ENCODE data around the gene USO1. TPM values are rescaled to one million over a fixed set of nuclear protein-coding genes. Genes with fewer than 3 reads are reported as not detected.
"Not testable (repeated sequence)": the region's sequence is repeated elsewhere in the genome, so short reads cannot be mapped to it uniquely, and the experiment has no call there.

The USO1 gene
- polyA plus RNA-seq, 1 donor: 78.1 TPM

DNA sequence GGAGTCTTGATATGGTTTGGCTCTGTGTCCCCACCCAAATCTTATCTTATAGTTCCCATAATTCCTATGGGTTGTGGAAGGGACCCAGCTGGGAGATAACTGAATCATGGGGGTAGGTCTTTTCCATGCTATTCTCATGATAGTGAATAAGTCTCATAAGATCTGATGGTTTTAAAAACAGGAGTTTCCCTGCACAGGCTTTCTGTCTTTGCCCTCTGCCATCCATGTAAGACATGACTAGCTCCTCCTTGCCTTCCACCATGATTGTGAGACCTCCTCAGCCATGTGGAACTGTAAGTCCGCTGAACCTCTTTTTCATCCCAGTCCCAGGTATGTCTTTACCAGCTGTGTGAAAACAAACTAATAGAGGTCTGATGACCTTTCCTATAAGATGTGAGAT lies 37.3 kb upstream of the USO1 start:
- not testable (repeated sequence) for H3K36me3 ChIP-seq (ENCODE audit: control insufficient read depth, insufficient read depth, low read length); H3K4me1 ChIP-seq (ENCODE audit: control insufficient read depth, insufficient read depth, low read length); H3K27me3 ChIP-seq (ENCODE audit: control insufficient read depth, insufficient read depth, low read length); H3K9me3 ChIP-seq (ENCODE audit: control insufficient read depth, low read depth, low read length); DNase-seq; H3K4me3 ChIP-seq (ENCODE audit: low read length); H3K27ac ChIP-seq (ENCODE audit: low read length)
- no CpG with 5 or more reads among the region's 1 CpG for WGBS (ENCODE audit: insufficient coverage, low lambda C conversion rate)

DNA sequence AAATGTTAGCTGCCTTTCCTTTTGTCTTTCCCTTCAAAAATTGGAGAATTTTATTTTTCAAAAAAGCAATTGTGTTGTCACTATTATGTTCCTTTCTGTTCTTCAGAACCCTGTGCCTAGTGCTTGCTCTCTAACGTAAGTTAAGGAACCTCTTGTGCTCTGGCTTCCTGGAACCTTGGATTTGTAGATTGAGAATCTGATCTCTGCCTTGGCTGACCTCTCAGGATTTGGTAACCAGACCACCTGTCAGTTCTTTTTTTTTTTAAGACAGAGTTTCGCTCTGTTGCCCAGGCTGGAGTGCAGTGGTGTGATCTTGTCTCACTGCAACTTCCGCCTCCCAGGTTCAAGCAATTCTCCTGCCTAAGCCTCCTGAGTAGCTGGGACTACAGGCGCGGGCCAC lies 32.3 kb upstream of the USO1 start:
- not testable (repeated sequence) for H3K27me3 ChIP-seq (ENCODE audit: control insufficient read depth, insufficient read depth, low read length)
- 100% methylated on average over 1 of the region's 5 CpGs for WGBS (ENCODE audit: insufficient coverage, low lambda C conversion rate)

DNA sequence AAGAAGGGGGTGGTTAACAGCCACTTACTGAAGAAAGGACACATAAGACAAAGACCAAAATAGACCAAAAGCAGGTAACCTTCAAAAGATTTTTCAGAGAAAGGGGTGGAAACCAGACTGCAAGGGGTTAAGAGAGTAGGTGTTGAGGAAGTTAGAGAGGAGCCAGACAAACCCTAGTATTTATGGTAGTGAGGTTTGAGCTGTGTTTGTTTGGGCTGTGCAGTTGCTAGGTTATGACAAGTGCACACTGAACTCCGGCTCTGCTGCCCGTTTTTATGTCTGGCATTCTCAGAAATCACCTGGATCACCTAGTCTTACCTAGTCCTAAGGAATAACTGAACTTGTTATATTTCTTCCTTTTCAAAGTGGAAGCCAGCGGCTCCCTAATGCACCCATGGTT lies 28.3 kb upstream of the USO1 start:
- no CpG with 5 or more reads among the region's 3 CpGs for WGBS (ENCODE audit: insufficient coverage, low lambda C conversion rate)

More for the DNA sequence above, 32.3 kb upstream of the USO1 start:
- peaks cover 15% of the 10 kb centered on the region for H3K4me1 ChIP-seq (ENCODE audit: control insufficient read depth, insufficient read depth, low read length)
- not testable (repeated sequence) for H3K27ac ChIP-seq (ENCODE audit: low read length); H3K4me3 ChIP-seq (ENCODE audit: low read length); H3K36me3 ChIP-seq (ENCODE audit: control insufficient read depth, insufficient read depth, low read length); DNase-seq; H3K9me3 ChIP-seq (ENCODE audit: control insufficient read depth, low read depth, low read length)

DNA sequence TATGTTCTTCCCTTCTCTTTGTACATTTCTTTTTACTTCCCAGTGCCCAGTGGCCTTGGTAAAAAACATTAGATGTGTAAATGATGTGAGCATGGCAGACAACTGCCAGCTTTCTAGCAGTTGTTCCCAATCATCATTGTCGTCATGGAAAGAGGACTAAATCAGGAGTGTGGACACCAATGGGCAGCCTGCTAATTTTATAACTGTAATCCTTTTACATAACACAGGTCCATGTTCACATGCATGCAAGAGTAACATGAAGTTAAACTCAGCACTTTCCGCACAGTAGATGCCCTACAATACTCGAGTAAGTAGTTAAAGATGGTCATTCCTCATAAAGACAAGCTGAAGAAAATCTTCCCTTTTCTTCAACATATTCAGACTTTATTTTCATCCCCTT lies 27.8 kb upstream of the USO1 start:
- DNase-seq: peak in 1 of 2 donors; percentile 49
- peaks cover 16% of the 10 kb centered on the region for H3K4me1 ChIP-seq (ENCODE audit: control insufficient read depth, insufficient read depth, low read length)
- peak overlapping the region; percentile 76 for H3K27ac ChIP-seq (ENCODE audit: low read length)
- no peaks in the 10 kb centered on the region for H3K27me3 ChIP-seq (ENCODE audit: control insufficient read depth, insufficient read depth, low read length)
- no peak overlapping the region for H3K4me3 ChIP-seq (ENCODE audit: low read length)
- no peaks in the 10 kb centered on the region for H3K36me3 ChIP-seq (ENCODE audit: control insufficient read depth, insufficient read depth, low read length)
- WGBS (ENCODE audit: insufficient coverage, low lambda C conversion rate): no CpG with 5 or more reads among the region's 3 CpGs
- peaks cover 3% of the 10 kb centered on the region for H3K9me3 ChIP-seq (ENCODE audit: control insufficient read depth, low read depth, low read length)

More for the DNA sequence above, 28.3 kb upstream of the USO1 start:
- H3K4me1 ChIP-seq (ENCODE audit: control insufficient read depth, insufficient read depth, low read length): peaks cover 15% of the 10 kb centered on the region
- peaks cover 3% of the 10 kb centered on the region for H3K9me3 ChIP-seq (ENCODE audit: control insufficient read depth, low read depth, low read length)
- peak overlapping the region; percentile 76 for H3K27ac ChIP-seq (ENCODE audit: low read length)
- H3K27me3 ChIP-seq (ENCODE audit: control insufficient read depth, insufficient read depth, low read length): no peaks in the 10 kb centered on the region
- no peaks in the 10 kb centered on the region for H3K36me3 ChIP-seq (ENCODE audit: control insufficient read depth, insufficient read depth, low read length)
- no peak overlapping the region for H3K4me3 ChIP-seq (ENCODE audit: low read length)
- peak; percentile 82 to 91 for DNase-seq

DNA sequence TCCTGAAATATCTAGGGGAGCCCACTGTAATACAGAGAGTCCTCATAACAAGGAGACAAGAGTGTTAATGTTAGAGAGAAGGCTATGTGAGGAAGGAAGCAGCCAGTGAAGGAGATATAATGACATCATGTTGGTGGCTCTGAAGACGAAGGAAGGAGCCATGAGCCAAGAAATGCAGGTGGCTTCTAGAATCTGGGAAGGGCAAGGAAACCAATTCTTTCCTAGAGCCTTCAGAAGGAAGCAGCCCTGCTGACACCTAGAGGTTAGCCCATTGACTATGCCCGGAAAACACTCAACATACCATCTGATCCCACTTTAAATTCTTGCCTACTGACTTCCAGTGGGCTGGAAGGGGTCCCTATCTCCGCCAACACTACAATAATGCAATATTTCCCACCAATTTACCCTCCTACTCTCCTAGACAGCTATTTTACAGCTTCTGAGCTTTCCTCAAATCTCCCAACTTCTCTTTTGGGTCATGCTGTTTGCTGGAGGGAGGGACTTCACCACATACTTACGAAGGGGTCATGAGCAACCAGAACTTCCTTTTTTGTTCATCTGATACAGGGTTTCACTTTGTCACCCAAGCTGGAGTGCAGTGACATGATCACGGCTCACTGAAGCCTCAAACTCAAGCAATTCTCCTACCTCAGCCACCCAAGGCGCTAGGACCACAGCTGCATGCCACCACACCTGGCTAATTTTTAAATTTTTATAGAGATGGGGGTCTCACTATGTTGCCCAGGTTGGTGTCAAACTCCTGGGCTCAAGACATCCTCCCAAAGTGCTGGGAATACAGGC lies 26.0 kb upstream of the USO1 start:
- H3K4me3 ChIP-seq (ENCODE audit: low read length): no peak overlapping the region
- H3K27me3 ChIP-seq (ENCODE audit: control insufficient read depth, insufficient read depth, low read length): no peaks in the 10 kb centered on the region
- H3K9me3 ChIP-seq (ENCODE audit: control insufficient read depth, low read depth, low read length): peaks cover 3% of the 10 kb centered on the region
- no CpG with 5 or more reads among the region's 6 CpGs for WGBS (ENCODE audit: insufficient coverage, low lambda C conversion rate)
- no peak overlapping the region for H3K27ac ChIP-seq (ENCODE audit: low read length)
- H3K4me1 ChIP-seq (ENCODE audit: control insufficient read depth, insufficient read depth, low read length): peaks cover 33% of the 10 kb centered on the region
- H3K36me3 ChIP-seq (ENCODE audit: control insufficient read depth, insufficient read depth, low read length): no peaks in the 10 kb centered on the region
- DNase-seq: no peak

DNA sequence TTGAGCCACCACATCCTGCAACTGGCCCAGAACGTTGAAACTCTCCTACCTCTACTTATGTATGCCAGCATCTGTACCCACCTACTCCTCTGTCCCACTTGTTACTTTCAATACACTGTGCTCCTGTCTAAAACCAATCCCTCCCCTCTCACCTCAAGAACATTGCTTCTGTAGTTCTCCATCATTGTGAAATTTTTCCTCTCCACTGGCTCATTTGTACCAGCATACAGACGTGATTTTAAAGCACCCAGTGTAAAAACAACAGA lies 25.5 kb upstream of the USO1 start:
- Histone ChIP-seq H3K9me3 (ENCODE audit: control insufficient read depth, low read depth, low read length) (peaks cover 3% of the 10 kb centered on the region), H3K4me1 (ENCODE audit: control insufficient read depth, insufficient read depth, low read length) (peaks cover 37% of the 10 kb centered on the region), H3K36me3 (ENCODE audit: control insufficient read depth, insufficient read depth, low read length) (no peaks in the 10 kb centered on the region), H3K27ac (ENCODE audit: low read length) (no peak overlapping the region), H3K4me3 (ENCODE audit: low read length) (no peak overlapping the region), H3K27me3 (ENCODE audit: control insufficient read depth, insufficient read depth, low read length) (no peaks in the 10 kb centered on the region)
- no peak for DNase-seq
- WGBS (ENCODE audit: insufficient coverage, low lambda C conversion rate): 80% methylated on average over 1 of the region's 2 CpGs

DNA sequence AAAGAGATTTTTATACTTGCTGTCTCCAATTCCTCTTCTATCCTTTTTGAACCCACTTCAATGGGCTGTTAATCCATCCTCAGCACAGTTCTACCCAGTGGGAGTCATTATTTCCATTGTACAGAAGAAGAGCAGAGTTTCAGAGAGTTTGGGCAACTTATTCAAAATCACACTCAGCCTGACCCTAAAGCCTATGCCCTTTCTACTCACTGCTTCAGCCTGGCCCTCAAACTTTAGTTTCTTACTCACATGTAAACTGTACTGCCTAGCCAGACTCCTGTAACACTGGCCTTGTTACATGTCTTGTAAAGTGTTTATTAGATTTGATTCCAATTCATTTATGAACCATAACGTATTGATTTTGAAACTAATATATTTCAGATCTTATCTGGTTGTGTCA lies 25.1 kb upstream of the USO1 start:
- H3K4me3 ChIP-seq (ENCODE audit: low read length): no peak overlapping the region
- H3K27me3 ChIP-seq (ENCODE audit: control insufficient read depth, insufficient read depth, low read length): no peaks in the 10 kb centered on the region
- H3K4me1 ChIP-seq (ENCODE audit: control insufficient read depth, insufficient read depth, low read length): peaks cover 37% of the 10 kb centered on the region
- H3K27ac ChIP-seq (ENCODE audit: low read length): no peak overlapping the region
- DNase-seq: no peak
- peaks cover 2% of the 10 kb centered on the region for H3K9me3 ChIP-seq (ENCODE audit: control insufficient read depth, low read depth, low read length)
- 33% methylated on average over 1 of the region's 1 CpG for WGBS (ENCODE audit: insufficient coverage, low lambda C conversion rate)
- H3K36me3 ChIP-seq (ENCODE audit: control insufficient read depth, insufficient read depth, low read length): no peaks in the 10 kb centered on the region

DNA sequence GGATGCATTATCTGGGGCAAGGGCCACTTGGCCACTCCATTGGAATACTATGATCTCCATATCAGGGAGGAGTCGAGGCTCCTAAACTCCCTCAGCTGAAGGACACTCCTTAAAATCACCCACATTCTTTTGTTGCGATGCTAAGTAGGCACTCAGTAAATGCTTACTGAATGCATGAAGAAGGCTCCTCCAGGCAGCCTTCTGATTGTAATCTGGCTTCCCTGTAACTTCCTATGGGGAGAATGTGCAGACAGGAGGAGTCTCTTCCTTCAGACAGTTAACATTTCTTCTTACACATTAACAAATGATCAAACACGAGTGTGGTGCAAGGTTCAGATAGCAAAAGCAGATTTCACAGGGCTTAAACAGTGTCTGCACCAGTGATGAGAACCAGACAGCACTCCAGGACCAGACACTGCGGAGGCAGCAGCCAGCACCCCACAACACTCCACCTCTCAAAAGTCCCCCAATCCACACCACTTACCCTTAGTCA lies 21.4 kb upstream of the USO1 start:
- H3K27me3 ChIP-seq (ENCODE audit: control insufficient read depth, insufficient read depth, low read length): no peaks in the 10 kb centered on the region
- H3K4me3 ChIP-seq (ENCODE audit: low read length): no peak overlapping the region
- peaks cover 34% of the 10 kb centered on the region for H3K4me1 ChIP-seq (ENCODE audit: control insufficient read depth, insufficient read depth, low read length)
- peak; percentile 61 to 86 for DNase-seq
- peak overlapping the region; percentile 73 for H3K27ac ChIP-seq (ENCODE audit: low read length)
- 40% methylated on average over 1 of the region's 4 CpGs for WGBS (ENCODE audit: insufficient coverage, low lambda C conversion rate)
- no peaks in the 10 kb centered on the region for H3K36me3 ChIP-seq (ENCODE audit: control insufficient read depth, insufficient read depth, low read length)
- H3K9me3 ChIP-seq (ENCODE audit: control insufficient read depth, low read depth, low read length): no peaks in the 10 kb centered on the region

DNA sequence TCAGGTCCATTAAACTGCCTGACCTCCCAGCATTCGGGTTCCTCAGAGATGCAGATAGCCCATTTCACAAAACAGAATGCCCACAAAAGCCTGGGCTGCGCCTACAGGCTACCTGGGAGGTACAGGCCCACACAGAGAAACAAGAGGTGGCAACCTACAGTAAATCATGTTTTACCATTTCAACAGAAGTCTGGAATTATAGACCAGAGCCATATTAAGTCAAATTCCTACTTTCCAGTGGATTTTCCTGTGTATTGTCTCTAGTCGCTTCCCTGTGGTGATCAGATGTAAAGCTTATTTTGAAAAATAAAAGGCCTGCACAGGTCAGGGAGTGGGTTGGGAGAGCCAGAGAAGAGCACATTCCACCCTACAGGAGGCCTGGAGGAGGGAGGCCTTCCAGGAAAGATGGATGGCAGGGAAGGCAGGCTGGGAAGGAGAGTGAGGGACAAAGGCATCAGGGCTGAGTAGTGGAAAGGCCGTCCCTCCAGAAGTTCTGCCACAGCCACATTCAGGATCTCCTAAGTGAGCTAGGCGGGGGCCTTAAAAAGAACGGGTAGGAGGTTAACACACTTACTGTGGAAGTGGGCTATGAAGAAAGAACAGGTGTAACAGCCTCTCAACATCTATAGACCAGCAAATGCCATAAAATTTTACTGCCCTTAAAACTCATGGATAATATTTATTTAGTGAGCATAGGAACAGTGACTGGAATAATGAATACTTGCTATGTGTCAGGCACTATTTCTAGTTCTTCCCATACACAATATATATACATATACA lies 19.0 kb upstream of the USO1 start:
- peak overlapping the region; percentile 34 for H3K27ac ChIP-seq (ENCODE audit: low read length)
- H3K27me3 ChIP-seq (ENCODE audit: control insufficient read depth, insufficient read depth, low read length): no peaks in the 10 kb centered on the region
- H3K4me1 ChIP-seq (ENCODE audit: control insufficient read depth, insufficient read depth, low read length): peaks cover 37% of the 10 kb centered on the region
- no peaks in the 10 kb centered on the region for H3K9me3 ChIP-seq (ENCODE audit: control insufficient read depth, low read depth, low read length)
- H3K36me3 ChIP-seq (ENCODE audit: control insufficient read depth, insufficient read depth, low read length): no peaks in the 10 kb centered on the region
- WGBS (ENCODE audit: insufficient coverage, low lambda C conversion rate): 60% methylated on average over 1 of the region's 6 CpGs
- H3K4me3 ChIP-seq (ENCODE audit: low read length): no peak overlapping the region
- peak in 1 of 2 donors; percentile 70 for DNase-seq

DNA sequence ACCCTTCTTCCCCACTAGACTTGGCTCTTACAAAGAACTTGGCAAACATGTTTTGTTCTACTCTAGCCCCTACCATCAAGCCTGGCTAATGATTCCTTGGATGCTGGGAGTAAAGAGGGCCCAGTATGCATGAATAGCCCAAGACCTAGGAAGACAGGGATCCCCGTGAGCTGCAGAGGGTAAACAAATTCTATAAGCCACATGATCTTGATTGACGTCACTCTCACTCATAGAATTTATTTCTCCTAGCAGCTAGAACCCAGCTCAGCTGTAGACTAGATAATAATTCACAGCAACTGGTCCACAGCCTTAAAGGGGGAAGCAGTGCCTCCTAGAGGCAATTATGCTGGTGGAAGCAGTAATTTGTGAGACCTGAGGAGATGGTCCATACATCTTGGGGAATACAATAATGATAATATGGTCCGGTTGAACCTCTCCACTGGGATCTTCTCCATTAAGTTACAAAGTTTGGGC lies 16.1 kb upstream of the USO1 start:
- no peaks in the 10 kb centered on the region for H3K27me3 ChIP-seq (ENCODE audit: control insufficient read depth, insufficient read depth, low read length)
- peak overlapping the region; percentile 43 for H3K27ac ChIP-seq (ENCODE audit: low read length)
- no peaks in the 10 kb centered on the region for H3K9me3 ChIP-seq (ENCODE audit: control insufficient read depth, low read depth, low read length)
- no CpG with 5 or more reads among the region's 3 CpGs for whole genome bisulfite sequencing (ENCODE audit: insufficient coverage, low lambda C conversion rate)
- peaks cover 21% of the 10 kb centered on the region for H3K4me1 ChIP-seq (ENCODE audit: control insufficient read depth, insufficient read depth, low read length)
- peak; percentile 75 to 86 for DNase-seq
- H3K36me3 ChIP-seq (ENCODE audit: control insufficient read depth, insufficient read depth, low read length): no peaks in the 10 kb centered on the region
- H3K4me3 ChIP-seq (ENCODE audit: low read length): no peak overlapping the region

Measured in large intestine (tissue), 3 donors.